ENCODE results near the gene STK11.

STK11 gene

GRCh38 chr19:1263188-1263587, 57.6 kb downstream of the STK11 start:
- no peak for DNase-seq

- DNase-seq = no peak
Measured at GRCh38 chr19:1264801-1265614, 59.4 kb downstream of the STK11 start.

GRCh38 chr19:1265615-1266128, 60.1 kb downstream of the STK11 start:
- DNase-seq = peak in 1 of 2 donors; percentile 50

GRCh38 chr19:1266129-1266915, 60.7 kb downstream of the STK11 start:
- DNase-seq = peak; percentile 79 to 86

- DNase-seq = peak; percentile 59 to 65
Measured at GRCh38 chr19:1266916-1267476, 61.4 kb downstream of the STK11 start.

- DNase-seq = no peak
Measured at GRCh38 chr19:1267477-1268225, 62.1 kb downstream of the STK11 start.

- no peak for DNase-seq
Measured at GRCh38 chr19:1268226-1269064, 62.9 kb downstream of the STK11 start.

GRCh38 chr19:1269065-1269477, 63.5 kb downstream of the STK11 start, which contains the start of gene CIRBP:
Gene CIRBP (plus strand): TSS chr19:1269332. CDS start chr19:1270934, 1,602 bp downstream.
- peak; percentile 100 for DNase-seq

GRCh38 chr19:1269478-1270212, 64.1 kb downstream of the STK11 start:
- peak; percentile 81 to 87 for DNase-seq

- DNase-seq = no peak
Measured at GRCh38 chr19:1270213-1270853, 64.8 kb downstream of the STK11 start.

GRCh38 chr19:1270854-1271527, 65.4 kb downstream of the STK11 start:
- no peak for DNase-seq

- DNase-seq = no peak
Measured at GRCh38 chr19:1271528-1272422, 66.2 kb downstream of the STK11 start.

- no peak for DNase-seq
Measured at GRCh38 chr19:1272423-1273262, 67.1 kb downstream of the STK11 start.

GRCh38 chr19:1273263-1274041, 67.9 kb downstream of the STK11 start:
- no peak for DNase-seq

GRCh38 chr19:1274081-1274851, 68.7 kb downstream of the STK11 start:
- no peak for DNase-seq

GRCh38 chr19:1274852-1275259, 69.3 kb downstream of the STK11 start:
- DNase-seq = no peak

All from activated CD4-positive, alpha-beta T cell treated with anti-CD3 and anti-CD28 coated beads for 4 hours (primary cell).